ENCODE measurements around the gene AGXT.
A peak's percentile ranks its signal among the peaks of the same experiment; 100 is the strongest.

The AGXT gene

DNA sequence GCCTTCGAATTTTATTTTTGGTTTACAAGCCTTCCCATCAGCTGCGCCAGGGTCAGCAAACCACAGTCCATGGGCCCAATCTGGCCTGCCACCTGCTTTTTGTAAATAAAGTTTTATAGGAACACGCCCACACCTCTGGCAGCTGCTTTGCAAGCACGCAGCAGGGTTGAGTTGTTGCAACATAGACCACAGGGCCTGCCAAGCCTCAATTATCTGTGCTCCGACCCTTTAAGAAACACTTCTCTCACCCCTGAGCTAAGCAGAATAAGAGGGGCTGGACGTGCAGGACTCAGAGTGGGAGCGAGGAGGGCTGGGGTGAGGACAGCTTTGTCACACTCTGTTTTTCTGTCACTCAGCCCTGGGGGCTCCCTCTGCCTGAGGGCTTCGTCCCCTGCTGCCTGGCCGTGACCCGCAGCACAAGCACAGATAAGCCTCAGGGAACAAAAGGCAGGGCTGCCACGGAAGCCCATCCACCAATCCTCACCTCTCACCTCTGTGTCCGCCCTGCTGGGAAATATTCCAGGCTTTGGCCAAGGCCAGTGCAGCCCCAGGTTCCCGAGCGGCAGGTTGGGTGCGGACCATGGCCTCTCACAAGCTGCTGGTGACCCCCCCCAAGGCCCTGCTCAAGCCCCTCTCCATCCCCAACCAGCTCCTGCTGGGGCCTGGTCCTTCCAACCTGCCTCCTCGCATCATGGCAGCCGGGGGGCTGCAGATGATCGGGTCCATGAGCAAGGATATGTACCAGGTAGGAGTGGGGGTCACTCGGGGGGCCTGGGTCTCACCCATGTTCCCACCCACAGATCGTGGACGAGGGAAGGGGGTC lies at the start of gene AGXT:
Gene AGXT (plus strand): TSS at position 539 of the 823 bp plus-strand sequence. CDS start 42 bp downstream, at position 581.
- DNase-seq, result no peak

DNA sequence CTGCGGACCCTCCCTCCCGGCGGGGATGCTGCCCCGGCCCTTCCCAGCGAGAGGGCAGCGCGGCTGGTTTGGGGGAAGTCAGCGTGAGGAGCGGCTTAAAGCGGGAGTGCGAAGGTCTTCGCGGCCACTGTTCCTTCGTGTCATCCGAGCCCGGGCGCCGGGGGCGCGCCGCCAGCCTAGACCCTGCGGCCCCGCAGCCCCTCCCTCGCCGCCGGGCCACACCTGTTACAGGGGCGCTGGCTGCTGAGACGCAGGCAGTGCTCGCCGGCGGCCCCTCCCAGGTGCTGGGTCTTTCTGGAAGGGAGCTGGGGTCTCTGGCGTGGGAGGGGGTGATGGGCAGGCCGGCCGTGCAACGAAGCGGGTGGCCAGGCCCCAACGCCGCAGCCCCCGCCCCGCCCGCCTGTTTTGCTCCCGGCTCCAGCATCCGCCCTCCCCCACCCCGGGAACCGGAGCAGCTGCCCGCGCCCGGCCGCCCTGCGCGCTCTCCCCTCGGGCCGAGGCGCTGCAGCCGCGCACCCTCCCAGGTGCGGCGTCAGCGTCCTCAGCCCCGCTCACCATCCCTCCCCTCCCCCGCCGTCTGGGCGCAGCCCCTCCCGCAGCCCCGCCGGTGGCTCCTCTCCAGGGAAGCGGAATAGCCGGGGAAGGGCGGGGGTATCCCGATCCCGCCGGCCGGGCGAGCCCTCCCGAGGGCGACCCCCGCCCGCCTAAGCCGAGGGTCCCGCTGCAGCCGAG lies 49.3 kb upstream of the AGXT start:
- no peak for DNase-seq

- DNase-seq, result peak; percentile 12 to 80
Measured at GRCh38 chr2:240819858-240820606, 48.6 kb upstream of the AGXT start, which contains the start of gene KIF1A. TSS of gene KIF1A (minus strand) at chr2:240820219. CDS start at chr2:240797752, 22,467 bp downstream.

- no peak for DNase-seq
Measured at GRCh38 chr2:240820607-240821428, 47.8 kb upstream of the AGXT start.

DNA sequence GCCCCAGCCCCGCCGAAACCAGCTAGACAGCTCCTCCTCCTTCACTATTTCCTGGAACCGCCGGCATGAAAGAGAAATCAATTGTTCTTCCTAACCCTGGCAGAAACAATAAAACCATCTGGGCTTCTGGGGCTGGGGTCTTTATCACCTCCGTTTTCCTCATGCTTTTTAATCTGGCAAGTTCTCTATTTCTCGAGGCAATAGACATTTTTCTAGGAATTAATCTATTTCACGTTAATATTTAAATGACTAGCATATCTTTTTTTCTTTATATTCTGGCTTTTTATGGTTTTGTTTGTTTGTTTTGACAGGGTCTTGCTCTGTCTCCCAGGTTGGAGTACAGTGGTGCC lies 47.2 kb upstream of the AGXT start:
- DNase-seq, result no peak

DNA sequence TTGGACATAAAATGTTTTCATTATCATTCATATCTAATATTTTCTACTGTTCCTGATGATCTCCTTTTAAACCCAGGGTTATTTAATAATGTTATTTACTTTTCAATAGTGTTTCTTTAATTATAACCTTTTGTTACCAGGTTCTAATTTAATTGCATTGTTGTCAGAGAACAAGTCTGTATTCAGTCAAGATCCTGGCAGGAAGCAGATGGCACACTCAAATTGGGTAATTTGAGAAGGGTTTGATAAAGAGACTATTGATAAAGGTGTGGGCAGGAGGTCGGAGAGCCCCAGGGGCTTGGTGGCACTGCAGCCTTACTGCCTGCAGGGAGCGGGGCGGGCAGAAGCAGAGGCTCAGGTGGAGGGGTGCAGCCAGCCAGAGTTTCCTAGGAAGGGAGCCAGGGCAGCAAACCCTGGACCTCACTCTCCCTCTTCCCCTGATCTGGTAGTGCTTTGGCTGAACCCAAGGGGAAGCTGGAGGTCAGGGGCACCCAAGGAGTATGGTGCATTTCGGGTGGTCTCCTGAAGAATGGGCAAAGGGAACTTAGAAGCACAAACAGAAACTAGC lies 46.3 kb upstream of the AGXT start:
- DNase-seq, result no peak

DNA sequence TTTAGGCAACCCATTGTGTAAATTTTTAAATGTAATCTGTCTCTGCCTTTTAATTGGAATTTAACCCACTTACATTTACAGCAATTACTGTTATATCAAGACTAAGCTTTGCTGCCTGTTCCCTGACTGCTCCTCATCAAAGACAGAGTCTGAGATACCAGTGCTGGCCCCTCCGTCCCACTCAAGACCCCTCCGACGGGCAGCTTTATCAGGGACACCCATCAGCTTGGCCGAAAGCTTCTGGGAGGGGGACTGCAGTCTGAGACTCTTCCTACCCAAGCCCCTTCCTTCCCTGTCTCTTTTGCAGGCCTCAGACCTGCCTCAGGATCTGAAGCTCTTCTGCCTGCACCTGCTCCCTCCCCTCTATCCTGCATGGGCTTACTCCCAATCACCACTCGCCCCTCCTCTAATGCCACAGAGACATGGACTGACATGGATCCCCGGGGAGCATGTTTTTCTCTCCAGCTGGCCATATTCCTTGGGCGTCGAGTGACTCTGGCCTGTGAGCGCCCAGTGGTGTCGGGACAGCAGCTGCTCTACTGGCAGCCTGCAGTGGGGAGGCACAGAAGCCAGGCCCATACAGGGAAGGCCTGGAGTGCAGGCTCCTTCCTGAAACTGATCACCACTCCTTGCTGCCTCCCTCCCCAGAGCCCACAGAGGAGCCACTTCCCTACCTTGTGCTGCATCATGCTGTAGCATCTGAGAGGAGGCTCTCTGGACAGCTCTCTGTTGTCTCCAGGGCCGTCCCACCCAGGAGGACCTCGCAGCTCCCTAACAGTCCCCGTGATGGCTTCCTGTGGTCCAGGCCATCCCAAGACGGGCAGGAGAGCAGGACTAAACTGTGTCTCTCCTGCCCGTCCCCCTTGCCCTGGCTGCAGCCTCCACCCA lies 44.9 kb upstream of the AGXT start:
- no peak for DNase-seq

- DNase-seq, result no peak
Measured at GRCh38 chr2:240825476-240825875, 43.1 kb upstream of the AGXT start.

DNA sequence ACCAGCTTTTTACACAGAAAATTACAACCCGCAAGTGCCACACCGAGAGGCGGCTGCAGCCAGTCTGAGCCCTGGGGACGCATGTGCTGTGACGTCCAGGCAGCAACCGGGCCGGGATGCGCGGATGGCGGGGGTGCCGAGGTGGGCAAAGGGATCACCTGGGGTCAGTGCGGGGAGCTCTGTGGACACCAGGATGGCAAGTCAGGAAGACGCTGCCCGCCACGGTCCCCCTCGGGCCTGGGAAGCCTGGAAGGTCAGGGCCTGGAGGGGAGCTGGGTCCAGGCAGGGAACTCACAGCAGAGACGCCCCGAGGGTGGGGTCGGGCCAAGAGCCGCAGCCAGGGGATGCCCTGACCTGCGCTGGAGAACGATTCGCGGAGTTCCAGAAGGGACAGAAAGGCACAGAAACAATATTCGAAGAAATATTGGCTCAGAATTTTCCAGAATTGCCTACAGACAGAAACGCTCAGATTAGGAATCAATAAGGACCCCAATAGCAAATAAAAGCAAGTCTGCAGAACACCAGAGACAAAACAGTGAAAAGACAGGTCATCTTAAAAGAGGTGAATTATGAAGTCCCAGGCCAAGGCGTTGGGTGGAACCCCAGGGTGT lies 36.9 kb upstream of the AGXT start:
- no peak for DNase-seq

DNA sequence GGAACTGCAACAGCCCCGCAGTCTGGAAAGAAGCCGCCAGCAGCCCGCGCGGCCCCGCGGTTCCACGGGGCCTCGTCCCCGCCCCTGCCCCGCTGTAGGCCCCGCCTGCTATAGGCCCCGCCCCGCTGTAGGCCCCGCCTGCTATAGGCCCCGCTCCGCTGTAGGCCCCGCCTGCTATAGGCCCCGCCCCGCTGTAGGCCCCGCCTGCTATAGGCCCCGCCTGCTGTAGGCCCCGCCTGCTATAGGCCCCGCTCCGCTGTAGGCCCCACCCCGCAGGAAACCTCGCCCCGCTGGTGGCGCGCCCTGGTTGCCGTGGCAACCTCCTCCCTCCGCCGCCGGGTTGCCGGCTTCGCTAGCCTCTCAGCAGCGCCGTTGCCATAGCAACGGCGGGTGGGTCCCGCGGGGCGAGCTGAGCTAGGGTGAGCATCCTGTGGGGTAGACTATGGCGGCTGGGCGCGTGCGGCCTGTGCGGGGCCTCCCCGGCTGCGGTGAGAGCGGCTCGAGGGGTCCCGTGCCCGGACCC lies 36.4 kb upstream of the AGXT start:
- DNase-seq, result peak; percentile 76 to 95

GRCh38 chr2:240832921-240833494 lies 35.6 kb upstream of the AGXT start:
- DNase-seq, result no peak

GRCh38 chr2:240833724-240834285 lies 34.8 kb upstream of the AGXT start:
- DNase-seq, result no peak

DNA sequence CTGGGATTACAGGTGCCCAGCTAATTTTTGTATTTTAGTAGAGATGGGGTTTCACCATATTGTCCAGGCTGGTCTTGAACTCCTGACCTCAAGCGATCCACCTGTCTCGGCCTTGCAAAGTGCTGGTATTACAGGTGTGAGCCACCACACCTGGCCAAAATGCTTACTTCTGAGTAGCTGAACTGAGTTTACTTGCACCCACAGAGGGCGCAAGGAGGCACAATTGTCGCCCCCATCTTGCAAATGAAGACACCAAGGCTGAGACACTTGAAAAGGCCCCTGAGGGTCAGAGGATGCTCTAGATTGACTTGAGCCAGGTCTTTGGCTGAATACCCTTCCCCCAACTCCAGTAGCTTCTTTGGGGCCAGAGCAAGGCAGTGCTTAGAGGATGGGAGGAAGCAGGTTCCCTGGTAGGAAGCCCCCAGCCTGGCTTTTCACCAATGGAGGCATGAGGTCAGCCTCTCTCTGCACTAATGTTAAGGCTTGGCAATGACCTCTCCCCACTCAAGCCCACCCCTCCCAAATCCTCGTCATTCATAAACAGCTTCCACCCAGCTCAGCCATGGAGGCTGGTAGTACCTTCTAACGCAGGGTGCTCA lies 34.1 kb upstream of the AGXT start:
- DNase-seq, result no peak

- no peak for DNase-seq
Measured at GRCh38 chr2:240835528-240835927, 33.1 kb upstream of the AGXT start.

DNA sequence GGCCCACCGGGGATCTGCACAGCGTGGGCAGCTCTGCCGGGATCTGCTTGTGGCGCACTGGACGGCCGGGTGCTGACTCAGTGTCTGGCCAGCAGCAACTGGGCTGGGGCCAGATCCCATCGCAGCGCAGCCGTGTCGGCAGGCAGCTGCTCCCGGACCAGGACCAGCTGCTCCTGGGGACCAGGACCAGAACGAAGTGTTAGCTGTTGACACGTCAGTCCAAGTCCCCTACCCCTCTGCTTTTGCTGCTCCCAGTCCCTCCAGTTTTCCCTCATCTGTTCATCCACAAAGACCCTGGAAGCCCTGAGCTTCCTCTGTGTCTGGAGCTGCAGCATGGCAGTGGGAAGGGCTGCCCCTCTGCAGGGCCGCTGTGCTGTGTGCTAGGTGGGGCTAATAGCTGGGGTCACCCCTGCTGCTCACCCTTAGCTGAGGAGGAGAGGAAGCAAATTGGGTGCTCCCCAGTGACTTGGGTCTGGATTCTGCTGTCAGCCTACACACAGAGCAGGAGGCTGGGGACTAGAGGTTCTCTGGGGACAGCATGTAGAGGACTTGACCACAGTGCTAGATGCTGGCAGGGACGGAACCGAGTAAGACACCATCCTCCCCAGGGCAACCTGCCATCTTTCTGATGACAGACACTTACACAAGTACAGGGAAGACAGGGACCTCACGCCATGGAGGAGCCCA lies 31.7 kb upstream of the AGXT start:
- DNase-seq, result no peak

GRCh38 chr2:240837621-240838020 lies 31.0 kb upstream of the AGXT start:
- no peak for DNase-seq

DNA sequence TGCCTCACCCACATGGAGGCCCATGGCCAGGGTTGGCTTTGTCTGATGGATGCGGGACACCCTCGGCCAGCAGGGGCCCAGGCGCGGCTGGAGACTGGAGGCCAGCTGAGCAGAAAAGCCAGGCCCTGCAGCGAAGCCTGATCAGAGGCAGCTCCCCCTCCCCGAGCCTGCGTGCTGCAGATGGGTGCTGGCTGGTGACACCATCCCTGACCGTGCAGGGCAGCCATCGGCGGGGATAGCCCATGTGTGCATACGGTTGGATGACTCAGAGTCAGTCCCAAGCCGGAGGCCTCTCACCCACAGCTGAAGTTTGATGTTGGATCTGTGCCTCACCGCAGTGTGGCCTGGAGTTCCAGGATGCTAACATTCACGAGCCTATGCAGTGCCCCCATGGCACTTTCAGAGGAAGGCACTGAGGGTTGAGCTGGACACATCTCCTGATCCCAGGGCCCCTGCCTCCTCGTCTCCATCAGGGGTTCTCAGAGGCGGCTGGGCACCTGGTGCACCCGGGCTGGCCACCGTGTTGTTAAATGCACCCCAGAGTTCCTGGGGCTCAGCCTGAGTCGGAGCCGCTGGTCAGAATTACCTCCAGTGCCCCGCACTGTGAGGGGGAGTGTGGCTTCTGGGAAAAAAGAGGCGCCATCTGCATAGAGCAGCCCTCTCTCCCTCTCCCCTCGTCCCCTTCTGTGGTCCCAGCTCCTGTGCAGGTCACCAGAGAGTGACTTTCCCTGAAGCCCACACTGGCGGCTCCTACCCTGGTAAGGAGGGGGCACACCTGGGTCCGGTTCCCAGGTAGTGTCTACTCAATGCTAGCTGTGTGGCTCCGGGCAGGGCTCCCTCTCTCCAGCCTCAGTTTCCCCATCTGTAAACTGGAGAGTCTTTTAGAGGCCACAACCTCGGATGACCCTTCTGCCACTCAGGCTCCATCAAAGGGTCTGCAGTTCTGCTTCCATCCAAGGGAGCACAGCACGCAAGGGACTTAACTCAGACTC lies 29.2 kb upstream of the AGXT start:
- no peak for DNase-seq
